GM04504 (cell line): ENCODE measurements around the gene PPP2R5D.
A peak's percentile ranks its signal among the peaks of the same experiment; 100 is the strongest.

ENCODE experiments used
- DNase-seq: peaks from one replicate; pipeline ENCODE4 v3.0.0-alpha.2; 2012; ENCODE audit warnings: low read depth

The PPP2R5D gene

GRCh38 chr6:42963855-42964605, 20.3 kb upstream of the PPP2R5D start:
- DNase-seq, result no peak

- no peak for DNase-seq
Measured at GRCh38 chr6:42966571-42966970, 17.8 kb upstream of the PPP2R5D start.

GRCh38 chr6:42967228-42967627, 17.1 kb upstream of the PPP2R5D start:
- no peak for DNase-seq

DNA sequence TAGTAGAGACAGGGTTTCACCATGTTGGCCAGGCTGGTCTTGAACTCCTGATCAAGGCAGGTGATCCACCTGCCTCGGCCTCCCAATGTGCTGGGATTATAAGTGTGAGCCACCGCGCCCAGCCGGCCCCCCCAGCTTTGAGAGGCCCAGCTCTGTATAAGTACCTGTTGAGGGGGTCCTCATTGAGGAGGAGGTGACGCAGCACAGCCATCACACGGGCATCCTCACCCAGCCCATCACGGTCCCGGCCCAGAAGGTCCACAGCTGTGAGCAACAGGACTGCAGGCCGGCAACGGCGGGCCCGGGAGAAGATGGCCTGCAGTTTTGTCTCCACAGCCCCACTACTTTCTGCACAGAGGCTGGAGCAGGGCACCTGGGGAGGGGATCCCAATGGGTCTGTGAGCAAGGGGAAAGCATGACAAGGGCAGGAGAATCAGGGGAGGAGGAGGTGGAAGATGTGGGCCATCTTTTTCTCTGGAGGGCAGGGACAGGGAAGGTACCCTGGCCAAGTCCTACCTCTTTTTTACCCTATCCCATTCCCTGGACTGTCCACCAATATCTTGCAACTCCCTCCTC, 16.2 kb upstream of the PPP2R5D start:
- DNase-seq, result no peak

GRCh38 chr6:42968783-42969182, 15.6 kb upstream of the PPP2R5D start:
- no peak for DNase-seq

- no peak for DNase-seq
Measured at GRCh38 chr6:42969431-42969830, 14.9 kb upstream of the PPP2R5D start.

GRCh38 chr6:42969934-42970333, 14.4 kb upstream of the PPP2R5D start:
- no peak for DNase-seq

DNA sequence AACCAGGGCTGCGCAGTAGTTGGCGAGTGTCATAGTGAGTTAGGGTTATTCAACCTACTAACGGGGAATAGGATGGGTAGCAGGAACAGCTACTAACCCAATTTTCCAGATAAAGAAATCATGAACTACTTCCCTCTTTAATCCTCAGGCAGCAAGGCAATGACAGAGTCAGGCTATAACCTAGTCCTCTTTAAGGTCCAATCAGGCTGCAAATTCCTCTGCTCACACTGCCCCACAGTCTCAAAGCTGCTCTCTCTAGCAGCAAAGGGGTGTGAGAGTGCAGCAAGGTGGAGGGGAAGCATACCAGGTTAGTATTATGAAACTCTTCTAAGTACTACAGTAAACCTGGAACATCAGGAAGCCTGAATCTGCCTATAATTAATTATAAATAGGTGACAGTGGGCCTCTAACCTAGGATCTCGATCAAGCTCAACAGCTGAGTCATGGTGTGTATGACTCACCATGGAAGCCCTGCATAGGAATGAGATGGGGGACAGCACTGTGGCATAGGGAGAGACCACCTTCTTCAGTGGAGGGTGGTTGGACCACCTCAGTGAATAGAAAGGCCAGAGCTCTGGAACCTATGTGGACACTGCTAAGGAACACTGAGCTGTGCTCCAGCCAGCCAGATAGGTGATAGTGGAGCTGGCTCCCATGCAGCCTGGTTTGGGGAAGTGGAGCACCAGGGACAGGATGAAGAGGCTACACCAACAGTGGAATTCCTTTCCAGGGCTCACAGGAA, 13.3 kb upstream of the PPP2R5D start:
- DNase-seq, result no peak

DNA sequence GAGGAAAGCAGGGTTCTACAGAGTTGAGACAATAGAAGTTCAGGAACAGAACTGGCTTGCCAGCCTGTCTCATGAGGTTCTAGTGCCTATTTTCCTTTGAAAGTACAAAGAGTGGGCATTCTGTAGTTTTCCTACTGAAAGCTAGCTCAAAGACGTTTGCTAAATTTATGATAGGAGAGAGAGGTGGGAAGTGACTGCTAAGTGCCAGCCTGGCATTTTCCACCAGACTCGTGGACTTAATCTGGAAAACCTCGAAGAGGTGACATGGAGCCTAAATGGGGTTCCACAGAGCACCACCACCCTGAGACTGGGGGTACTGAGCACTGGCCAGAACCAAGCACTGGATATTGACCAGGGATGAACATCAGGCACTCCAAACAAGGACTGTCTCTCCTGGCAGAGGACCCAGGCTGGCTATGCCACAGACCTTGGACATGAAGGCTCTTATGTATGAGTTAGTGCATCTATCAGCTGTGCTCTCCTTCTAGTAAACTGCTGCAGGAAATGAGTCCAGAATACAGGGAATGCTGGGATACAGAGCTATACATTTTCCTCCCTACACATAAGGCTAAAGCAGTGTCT, 12.5 kb upstream of the PPP2R5D start:
- no peak for DNase-seq

GRCh38 chr6:42973926-42974325, 10.4 kb upstream of the PPP2R5D start:
- no peak for DNase-seq

GRCh38 chr6:42974919-42975505, 9.4 kb upstream of the PPP2R5D start:
- DNase-seq, result no peak

DNA sequence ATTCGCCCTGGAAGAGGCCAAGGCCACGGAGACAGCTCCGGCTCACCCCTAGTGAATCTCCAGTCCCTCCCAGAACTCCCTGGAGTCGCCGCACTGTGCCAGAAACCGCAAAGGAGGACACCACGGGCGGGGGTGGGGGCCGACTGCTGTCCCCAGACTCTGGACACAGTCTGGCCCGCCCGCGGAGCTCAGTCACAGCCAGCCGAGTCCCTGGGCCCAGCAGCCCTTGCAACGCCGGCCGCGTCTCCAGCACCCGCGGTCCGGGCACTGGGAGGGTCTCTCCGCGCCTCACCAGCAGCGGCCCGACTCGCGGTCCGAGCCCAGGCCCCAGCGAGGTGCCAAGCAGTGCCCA, 5.9 kb upstream of the PPP2R5D start:
- DNase-seq, result no peak

GRCh38 chr6:42978839-42979522, 5.4 kb upstream of the PPP2R5D start, which contains the start of gene PEX6:
PEX6 (minus strand) TSS chr6:42979181; CDS start chr6:42979150, 31 bp downstream.
- DNase-seq, result peak; percentile 58

DNA sequence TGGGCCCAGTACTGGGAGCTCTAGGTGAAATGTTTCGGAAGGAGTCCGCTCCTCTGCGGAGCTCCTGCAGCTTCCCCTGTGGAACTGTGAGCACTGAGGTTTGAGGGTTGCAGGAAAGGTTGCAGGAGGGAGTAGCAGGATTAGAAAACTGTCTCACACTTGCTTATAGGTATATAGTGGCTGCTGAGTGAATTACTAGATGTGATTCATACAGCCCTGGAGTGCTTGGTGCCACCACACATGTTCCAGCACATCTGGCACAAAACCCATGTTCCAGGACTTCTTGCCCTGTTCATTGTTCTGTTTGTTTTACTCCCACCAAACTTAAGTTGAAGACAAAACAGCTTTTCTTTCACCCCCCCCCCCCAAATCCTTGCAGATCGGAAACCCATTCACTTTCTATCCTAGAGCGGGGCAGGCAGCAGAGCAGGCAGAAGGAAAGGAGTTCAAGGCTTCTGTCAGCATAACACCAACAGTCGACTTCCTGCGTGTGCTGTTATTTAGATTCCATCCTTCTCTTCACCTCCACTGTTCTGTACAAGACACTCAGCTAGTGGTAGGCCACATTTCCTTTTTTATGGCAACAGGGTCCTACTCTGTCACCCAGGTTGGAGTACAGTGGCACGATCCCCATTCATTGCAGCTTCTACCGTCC, 4.7 kb upstream of the PPP2R5D start:
- DNase-seq, result no peak

- no peak for DNase-seq
Measured at GRCh38 chr6:42981836-42982235, 2.5 kb upstream of the PPP2R5D start.

DNA sequence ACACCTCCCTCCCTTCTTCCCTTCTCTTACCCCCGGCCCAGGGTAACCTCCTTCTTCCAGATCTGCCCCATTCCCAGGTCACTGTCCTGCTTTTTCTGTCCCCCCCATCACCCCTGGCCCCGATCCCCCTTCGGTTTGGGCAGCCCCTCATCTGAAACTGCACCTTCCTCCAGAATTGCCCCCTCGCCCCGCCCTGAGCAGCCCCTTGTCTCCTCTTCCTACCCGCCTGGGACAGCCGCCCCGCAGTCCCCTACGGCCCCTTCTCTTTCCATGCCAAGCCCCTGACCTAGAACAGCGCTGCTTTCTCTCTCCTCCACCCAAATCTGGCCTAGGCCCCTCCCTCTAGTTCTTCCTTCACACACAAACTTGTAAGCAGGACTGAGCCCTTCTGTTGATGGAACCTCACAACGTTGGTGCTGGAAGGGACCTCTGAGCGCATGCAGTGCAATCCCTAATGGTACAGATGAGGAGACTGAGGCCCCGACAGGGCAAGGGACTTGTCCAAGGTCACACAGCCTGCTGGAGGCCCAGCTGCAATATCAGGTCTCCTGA, 630 bp downstream of the PPP2R5D start:
- DNase-seq, result no peak

DNA sequence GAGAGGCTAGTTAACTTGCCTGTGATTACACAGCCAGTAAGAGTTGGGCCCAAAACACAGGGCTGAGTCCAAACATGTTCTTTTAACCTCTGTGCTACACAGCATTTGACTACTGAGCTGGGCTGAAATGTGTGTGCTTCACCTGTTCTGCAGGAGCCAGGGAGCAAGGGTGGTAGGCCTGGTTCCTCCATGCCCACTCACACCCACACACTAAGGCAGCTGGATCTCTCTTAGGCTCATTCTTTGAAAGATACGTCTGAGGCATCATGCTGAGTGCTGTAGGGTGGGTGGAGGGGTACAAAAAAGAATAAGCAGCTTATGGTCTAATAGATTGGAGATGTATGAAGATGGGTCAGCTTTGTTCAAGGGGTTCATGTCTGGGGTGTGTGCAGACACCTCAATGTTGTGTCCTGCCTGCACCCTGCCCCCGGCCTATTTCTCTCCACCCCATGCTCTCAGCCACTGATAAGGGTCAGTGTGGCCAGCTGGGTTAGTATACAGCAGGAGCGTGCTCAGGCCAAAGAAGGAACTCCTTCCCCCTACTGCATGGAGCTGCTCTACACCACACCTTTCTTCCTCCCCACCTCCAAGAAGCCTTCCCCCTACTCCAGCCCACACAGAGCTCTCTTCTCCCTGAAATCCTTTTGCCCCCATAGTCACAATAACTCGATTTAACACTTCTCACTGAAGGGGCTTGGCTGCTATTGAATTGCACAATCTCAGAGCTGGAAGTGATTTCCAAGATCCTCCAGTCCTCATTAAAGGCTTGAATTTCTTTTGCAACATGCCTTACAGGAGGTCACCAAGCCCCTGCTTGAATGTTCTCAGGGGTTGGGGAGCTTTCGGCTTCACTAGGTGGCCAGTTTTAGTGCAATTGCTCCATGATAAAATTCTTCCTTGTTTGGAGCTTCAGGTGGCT, 3.4 kb downstream of the PPP2R5D start:
- no peak for DNase-seq

DNA sequence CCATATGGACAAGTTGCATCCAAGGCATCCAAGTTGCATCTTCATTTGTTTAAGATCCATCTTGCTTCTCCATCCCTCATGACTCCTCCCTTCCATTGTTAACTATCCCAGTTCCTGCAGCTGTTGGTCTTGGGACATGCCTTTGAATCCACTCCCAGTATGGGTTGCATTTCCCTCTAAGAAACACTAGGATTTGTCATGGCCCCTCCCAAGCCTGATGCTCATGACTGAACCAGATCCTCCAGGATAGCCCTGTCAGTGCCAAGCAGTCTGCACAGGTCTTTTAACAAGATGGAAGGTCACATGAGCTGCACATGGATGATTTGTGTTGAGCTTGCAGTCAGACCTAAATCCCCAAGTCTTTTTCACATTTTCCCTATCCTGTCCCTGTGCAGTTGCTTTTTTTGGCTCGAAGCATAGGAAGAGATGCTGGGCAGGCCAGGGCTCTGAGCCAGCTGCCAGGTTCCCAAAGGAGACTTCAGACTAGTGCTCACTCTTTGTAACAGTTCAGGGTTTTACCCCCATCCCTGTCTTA, 4.2 kb downstream of the PPP2R5D start:
- DNase-seq, result no peak

GRCh38 chr6:42989923-42990322, 5.6 kb downstream of the PPP2R5D start:
- DNase-seq, result no peak

GRCh38 chr6:42993445-42993844, 9.1 kb downstream of the PPP2R5D start:
- DNase-seq, result no peak
